OCI-LY7 (cell line): Measurements from ENCODE around the gene GRM1.

ENCODE experiments used
- CTCF ChIP-seq: fragments of 200-600 bp; sonication (generic); conservative IDR thresholded peaks from 2 replicates; pipeline ENCODE4 v1.5.1; 2014; ENCODE audit warnings: mild to moderate bottlenecking, antibody characterized with exemption, low read length, moderate library complexity, mixed read lengths
- EZH2phosphoT487 ChIP-seq: fragments of 200-600 bp; sonication (generic); IDR thresholded peaks from 2 replicates; pipeline ENCODE4 v1.6.1; 2018; ENCODE audit warnings: low read depth, borderline replicate concordance, mild to moderate bottlenecking, mixed run types, antibody characterized with exemption, low read length, moderate library complexity, mixed read lengths

GRCh38 chr6:146127447-146128215 is 98.8 kb downstream of the GRM1 start:
- TF ChIP-seq CTCF (no peak), EZH2phosphoT487 (no peak)
